C4-2B (cell line): Measurements from ENCODE around the gene TMEM106C.

ENCODE experiments used
- H3K27ac ChIP-seq: fragments of 450-650 bp; 2 replicates; pipeline ENCODE4 v1.5.1; 2017
- CTCF ChIP-seq: fragments of 450-650 bp; conservative IDR thresholded peaks from 2 replicates; pipeline ENCODE4 v1.5.1; 2017; ENCODE audit warnings: mild to moderate bottlenecking
- ZFX ChIP-seq: fragments of 450-650 bp; IDR thresholded peaks from 2 replicates; pipeline ENCODE4 v1.6.1; 2017

Gene TMEM106C

GRCh38 chr12:47977046-47977771 is 13.8 kb downstream of the TMEM106C start:
- no peak for TF ChIP-seq CTCF
- no peak for TF ChIP-seq ZFX
- H3K27ac ChIP-seq = no peak overlapping the region

DNA sequence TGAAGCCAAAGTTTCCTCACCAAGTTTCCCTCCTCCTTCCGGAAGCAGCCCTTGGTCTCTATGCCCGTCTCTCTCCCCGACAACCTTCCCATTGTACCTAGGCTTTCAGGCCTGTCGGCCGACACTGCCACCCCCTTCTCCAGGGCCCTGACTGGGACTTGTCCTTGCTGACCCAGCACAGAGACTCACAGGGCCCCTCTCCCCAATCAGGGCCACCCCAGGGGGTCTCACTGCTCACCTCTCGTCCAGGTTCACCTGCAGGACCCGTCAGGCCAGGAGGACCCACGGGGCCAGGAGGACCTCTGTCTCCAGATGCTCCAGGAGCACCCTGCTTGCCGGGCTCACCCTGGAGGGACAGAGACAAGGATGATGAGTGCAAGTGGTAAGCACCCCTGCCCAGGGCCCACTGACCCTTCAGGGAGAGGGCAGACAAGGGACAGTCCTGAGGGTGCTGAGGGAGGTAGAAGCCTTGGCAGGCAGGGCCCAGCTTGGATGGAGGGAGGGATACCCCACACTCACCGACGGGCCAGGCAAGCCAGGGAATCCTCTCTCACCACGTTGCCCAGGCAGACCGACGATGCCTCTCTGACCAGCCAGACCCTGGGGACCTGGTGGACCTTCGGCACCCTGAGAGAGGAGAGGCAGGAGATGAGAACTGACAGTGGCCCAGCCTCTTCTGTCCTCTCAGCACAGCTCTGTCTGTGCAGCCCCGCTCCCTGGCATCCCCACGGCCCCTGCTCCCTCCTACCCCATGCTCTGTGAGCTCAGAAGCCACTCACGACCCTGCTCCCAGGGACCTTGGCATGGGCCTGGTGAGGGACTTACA is 14.6 kb downstream of the TMEM106C start:
- H3K27ac ChIP-seq = no peak overlapping the region
- TF ChIP-seq CTCF = no peak
- TF ChIP-seq ZFX = no peak

GRCh38 chr12:47978598-47978873 is 15.1 kb downstream of the TMEM106C start:
- H3K27ac ChIP-seq = no peak overlapping the region
- TF ChIP-seq CTCF (no peak), ZFX (no peak)

DNA sequence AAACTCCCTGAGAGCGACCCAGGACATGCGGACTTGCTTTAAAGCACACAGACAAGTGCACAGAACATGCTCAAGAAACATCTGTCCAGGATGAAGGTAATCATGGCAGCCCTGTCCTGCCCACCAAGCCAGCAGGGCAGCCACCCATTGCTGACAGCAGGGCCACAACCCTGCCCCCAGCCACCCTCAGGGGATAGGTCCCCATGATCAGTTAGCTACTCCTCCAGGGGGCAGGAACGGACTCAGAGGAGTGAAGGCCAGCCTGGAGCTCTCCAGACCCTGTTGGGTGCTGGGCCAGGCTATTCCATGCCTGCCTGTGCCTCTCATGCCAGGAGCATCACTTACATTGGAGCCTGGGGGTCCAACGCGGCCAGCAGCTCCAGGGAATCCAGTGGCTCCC is 15.8 kb downstream of the TMEM106C start:
- H3K27ac ChIP-seq = no peak overlapping the region
- TF ChIP-seq CTCF (no peak), ZFX (no peak)

DNA sequence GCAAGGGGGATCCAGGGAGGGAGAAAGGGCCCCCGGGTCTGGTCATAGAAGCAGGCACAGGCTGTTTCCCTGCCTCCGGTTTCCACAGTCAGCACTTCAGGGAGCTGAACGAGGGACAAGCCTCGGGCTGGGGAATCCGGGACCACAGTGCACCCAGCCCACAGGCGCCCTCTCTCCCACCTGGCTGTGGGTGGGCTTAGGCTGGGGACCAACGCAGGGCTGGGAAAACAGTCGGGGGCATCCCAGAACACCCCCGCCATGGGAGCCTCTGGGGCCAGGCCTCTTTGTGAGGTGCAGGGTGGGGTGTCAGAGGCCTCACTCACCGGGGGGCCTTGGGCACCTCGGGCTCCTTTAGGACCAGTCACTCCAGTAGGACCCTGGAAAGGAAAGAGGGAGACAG is 16.3 kb downstream of the TMEM106C start:
- H3K27ac ChIP-seq = no peak overlapping the region
- no peak for TF ChIP-seq ZFX
- TF ChIP-seq CTCF = no peak

- TF ChIP-seq ZFX (no peak), CTCF (no peak)
- no peak overlapping the region for H3K27ac ChIP-seq
These were observed 16.8 kb downstream of the TMEM106C start for GRCh38 chr12:47980197-47980596.

DNA sequence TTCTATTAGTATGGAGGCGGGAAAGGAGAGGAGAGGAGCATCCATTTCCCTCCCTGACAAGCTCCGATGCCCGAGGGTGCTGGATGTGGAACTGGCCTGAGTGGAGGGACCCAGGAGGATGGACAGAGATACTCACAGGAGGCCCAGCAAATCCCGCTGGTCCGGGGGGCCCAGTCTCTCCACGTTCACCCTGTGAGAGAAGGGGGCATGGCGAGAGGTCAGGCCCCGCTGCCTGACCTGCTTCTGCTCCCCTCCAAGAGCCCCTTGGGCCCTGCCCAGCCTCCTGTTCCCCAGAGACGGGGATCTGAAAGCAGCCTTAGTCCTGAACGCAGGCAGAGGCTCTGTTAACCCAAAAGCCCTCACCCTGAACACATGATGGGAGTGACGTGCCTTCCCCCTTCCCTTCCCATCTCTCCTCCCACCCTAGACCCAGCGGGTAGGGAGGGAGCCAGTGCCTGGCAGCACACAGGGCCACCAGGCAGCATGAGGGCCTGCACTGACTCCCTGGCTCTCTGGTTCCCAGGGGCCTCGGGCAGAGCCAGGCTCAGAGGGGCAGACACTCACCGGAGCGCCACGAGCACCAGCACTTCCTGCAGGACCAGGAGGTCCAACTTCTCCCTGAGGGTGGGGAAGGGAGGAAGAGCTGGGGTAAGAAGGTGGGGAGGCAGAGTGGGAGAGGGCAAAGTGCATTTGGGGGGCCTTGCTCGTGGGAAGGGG is 17.5 kb downstream of the TMEM106C start:
- H3K27ac ChIP-seq = no peak overlapping the region
- TF ChIP-seq CTCF = no peak
- TF ChIP-seq ZFX = no peak
